GM18517 (cell line): ENCODE results near the gene KIF3B.

Experiments
- ATAC-seq: cut with Tn5 transposase; IDR thresholded peaks from one replicate; pipeline ENCODE4 v1.9.1; 2021; ENCODE audit warnings: mild to moderate bottlenecking, moderate library complexity; ENCODE audit not compliant: unreplicated experiment

KIF3B gene

DNA sequence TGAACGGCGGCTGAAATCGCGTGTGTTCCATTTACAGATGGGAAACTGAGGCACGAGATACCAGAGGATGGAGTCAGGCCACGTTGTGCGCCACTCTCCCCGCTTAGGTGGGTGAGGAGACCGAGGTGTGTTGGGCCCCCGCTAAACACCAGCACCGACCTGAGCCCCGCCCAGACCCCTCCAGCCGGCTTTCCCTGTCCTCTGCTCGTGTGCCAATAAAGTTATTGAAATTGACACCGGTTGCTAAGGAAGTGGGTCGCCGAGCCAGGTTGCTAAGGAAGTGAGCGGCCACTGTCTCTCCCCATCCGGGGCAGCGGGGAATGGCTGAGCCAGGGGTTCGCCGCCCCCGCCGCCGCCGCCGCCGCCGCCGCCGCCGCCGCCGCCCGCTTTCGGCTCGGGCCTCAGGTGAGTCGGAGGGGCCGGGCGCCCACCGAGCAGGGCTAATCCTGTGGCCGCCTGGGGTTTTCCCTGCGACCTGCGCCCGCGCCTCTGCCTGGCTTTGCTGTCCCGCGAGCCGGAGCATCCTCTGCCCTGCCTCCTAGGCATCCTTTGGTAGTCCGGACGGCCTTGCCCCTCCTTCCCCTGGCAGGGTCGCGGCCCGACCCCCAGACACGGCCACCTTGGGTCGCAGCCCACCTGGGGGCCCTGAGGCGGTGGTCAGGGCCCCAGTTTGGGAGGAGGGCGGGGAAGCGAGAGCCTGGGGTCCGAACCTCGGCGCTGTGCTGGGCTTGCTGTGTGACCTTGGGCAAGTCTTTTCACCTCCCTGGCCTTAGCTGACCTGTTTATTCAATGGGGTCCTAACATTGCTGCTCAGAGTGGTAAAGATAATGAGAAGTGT is at the start of gene KIF3B:
Gene KIF3B (plus strand): TSS at position 291 of the 838 bp plus-strand sequence. CDS start 32,127 bp downstream, outside the sequence.
- ATAC-seq, result peak; percentile 75

DNA sequence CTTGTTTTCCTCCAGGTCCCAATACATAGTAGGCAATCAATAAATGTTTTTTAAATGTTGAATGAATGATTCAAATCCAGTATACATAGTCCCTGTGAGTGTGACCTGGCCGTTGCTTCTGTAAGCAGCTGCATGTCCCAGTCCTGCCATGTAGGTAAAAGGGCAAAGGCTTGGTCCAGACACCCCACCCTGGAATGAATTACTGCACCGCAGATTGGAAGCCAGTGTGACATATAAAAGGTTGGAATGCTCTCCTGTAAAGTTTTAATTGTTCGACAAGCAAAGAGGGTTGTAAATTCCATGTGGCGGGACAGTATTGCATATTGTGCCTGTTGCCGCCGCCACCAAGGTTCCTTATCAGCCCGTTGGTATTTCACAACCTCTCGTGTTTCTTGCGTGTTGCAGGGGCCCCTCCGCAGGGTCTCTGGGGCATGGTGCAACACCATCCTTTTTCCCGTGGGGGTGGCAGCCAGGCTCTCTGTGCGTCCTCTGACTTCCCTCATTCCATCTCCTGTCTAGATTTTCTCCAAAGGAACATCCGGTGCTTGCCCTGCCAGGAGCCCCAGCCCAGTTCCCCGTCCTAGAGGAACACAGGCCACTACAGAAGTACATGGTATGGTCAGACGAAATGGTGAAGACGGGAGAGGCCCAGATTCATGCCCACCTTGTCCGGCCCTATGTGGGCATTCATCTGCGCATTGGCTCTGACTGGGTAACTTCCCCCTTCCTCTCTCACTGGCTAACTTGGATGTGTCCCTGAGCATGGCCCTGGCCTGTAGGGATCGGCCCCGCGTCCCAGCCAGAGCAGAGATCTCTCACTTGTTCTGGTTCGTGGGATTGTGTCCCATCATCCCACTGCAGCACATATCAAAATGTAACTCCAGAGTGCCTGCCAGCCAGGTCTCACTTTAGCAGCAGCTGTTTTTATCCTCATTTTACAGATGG is 49.4 kb upstream of the KIF3B start:
- no peak for ATAC-seq

DNA sequence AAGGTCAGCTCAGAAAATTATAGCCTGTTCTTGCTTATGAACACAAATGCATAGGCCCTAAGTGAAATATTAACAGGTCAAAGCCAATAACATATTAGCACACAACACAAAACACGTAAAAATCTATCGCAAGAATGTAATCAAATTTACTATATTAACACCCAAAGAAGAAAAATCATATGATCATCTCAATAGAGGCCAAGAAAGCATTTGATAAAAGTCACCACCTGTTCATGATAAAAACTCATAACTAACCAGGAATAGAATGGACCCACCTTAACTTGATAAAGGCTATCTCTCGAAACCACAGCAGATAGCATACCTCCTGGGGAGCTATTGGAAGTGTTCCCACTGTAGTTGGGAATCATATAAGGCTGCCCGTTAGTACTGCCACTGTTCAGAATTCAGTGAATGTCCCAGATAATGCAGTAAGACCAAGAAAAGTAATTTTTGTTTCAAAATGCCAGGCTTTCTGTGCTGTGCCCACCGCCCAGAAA is 48.2 kb upstream of the KIF3B start:
- no peak for ATAC-seq

DNA sequence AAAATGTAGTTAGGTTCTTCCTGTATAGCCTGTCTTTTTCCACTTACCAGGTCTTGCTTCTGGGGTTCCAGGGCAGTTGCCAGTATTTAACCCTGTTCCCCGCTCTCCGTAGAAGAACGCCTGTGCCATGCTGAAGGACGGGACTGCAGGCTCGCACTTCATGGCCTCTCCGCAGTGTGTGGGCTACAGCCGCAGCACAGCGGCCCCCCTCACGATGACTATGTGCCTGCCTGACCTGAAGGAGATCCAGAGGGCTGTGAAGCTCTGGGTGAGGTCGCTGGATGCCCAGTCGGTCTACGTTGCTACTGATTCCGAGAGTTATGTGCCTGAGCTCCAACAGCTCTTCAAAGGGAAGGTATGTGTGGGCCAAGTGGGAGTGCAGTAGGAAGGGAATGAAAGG is 46.7 kb upstream of the KIF3B start:
- ATAC-seq, result no peak

DNA sequence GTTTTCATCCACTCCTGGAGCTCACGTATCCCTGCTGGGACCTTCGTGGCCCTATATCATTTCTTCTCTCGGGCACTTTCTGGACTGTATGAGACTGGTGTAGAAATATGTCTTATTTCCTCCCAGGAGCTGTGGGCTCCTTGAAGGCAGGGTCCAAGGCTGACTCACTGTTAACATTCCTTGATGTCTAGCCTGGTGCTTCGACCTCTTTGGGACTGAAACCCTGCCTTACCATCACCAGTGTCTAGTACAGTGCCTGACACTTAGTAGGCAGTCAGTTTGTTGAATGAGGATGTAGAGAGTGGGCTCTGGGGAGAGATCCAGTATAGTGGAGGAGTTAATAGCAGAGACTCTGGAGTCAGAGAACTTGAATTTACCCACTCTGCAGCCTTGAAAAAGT is 46.2 kb upstream of the KIF3B start:
- ATAC-seq, result no peak

DNA sequence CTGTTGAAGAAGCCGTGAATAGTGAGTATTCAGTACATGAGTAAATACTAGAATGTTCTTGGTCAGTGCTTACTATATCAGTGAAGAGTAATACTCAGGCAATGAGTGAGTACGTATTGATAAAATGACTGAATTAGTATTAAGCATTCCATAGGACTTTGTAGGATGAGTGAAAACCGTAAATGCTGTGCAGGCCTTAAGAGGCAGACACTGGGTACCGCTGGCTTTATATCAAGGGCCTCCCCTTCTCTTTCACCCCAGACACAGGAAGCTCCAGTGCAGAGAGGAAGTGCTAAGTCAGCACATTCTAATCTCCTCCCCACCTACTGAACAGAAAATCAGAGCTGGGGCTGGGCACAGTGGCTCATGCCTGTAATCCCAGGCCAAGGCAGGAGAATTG is 45.6 kb upstream of the KIF3B start:
- no peak for ATAC-seq

DNA sequence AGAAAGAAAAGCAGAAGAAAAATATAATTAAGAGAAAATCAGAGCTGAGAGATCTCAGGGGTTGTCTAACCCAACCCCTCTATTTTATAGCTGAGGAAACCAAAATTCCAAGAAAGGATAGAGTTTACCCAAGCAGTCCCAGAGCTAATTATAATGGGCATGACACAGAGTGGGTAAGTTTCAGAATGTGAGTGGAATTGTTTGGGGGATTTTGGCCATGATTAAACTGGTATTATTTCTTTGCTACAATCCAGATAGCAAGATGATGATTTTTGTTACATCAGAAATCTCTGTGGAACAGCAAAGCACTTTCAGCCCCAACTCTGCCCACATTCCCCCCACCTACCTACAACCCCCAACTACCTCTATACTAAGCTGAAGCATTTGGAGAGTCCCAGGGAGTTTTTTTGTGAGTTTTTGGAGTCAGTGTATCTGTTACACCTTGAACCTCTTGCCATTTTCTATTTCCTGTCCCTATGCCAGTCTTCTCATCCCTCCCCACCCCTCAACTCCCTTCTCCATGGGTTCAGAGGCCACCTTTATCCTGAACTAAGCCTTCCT is 45.0 kb upstream of the KIF3B start:
- no peak for ATAC-seq

DNA sequence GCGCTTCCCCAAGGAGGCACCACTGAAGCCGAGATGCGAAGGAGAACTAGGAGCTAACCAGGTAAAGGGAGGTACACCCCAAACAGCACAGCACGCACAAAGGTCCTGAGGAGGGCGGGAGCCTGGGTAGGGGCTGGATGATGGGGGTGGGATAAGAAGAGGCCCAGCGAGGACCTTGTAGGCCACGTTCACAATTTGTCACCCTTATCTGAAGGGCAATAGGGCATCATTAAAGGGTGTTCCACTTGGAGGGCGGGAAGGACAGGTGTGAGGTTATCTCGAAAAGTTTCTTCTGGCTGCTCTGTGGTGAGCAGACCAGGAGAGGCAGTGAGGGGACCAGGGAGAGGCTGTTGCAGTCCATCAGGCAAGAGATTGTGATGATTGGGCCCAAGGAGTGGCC is 44.2 kb upstream of the KIF3B start:
- no peak for ATAC-seq

DNA sequence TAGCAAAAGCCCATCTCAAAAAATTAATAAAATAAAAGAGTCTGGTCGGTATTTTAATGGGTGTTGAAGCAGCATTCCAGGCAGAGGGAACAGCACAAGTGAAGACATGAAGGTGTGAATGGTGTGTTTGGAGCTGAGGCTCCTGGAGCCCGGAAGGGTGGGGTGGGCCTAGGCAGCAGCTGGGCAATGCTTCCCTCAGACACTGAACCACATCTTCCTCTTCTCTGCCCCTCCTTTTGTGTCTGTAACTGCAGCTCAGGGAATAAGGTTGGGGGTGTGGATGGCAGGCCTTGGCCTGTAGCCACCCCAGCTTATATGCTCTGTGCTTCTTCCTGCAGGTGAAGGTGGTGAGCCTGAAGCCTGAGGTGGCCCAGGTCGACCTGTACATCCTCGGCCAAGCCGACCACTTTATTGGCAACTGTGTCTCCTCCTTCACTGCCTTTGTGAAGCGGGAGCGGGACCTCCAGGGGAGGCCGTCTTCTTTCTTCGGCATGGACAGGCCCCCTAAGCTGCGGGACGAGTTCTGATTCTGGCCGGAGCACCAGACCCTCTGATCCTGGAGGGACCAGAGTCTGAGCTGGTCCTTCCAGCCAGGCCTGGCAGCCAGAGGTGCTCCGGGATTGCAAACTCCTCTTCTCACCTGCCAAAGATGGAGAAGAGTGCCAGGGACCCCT is 43.2 kb upstream of the KIF3B start:
- ATAC-seq, result no peak

DNA sequence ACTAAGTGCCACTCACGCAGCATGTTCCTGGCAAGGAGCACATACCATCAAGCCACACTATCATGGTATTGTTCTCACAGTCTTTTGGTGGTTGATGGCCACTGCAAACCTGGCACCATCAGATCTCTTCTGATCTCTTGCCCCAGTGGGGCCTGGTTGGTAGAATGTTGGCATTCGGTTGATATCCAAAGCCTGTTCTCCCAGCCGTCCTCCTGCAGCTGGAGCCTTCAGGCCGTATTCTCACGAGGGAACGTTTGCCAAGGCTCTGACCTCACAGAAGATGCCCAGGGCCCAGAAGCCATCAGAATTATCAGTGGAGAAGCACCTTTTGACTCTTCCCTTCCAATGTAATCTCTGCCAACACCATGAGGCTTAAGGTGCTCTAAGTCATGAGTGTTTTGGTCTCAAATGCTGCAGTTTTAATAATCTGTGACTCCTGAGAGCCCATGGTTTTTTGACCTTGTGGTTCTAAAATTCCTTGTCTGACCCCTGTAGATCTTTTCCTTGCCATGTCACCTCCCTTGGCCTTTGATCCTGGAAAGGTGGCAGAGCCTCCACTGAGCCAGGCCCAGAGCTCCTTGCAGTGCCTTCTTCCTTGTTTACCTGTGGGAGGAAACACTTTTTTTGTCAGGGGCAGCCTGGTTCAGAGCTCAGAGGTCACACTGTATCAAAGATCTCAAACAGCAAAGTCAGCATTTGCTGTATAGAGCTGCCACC is 42.0 kb upstream of the KIF3B start:
- ATAC-seq, result no peak

DNA sequence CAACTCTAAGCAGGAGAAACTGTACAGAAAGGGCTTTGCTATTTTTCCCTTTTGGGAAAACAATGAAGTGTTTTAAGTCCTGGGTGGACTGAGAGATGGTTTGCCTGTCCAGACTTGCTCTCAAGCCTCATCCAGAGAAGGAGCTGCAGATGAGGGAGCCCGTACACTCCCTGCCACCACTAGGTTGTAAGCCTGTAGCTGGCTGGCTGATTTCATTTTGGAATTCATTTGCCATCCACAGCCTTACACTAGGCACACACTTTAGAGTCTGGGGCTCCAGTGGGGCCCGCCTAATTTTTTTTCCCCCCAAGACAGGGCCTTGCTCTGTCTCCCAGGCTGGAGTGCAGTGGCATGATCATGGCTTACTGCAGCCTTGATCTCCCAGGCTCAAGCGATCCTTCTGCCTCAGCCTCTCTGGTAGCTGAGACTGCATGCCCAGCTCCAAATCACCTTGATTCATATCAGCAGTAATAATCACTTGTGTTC is 41.4 kb upstream of the KIF3B start:
- ATAC-seq, result no peak

DNA sequence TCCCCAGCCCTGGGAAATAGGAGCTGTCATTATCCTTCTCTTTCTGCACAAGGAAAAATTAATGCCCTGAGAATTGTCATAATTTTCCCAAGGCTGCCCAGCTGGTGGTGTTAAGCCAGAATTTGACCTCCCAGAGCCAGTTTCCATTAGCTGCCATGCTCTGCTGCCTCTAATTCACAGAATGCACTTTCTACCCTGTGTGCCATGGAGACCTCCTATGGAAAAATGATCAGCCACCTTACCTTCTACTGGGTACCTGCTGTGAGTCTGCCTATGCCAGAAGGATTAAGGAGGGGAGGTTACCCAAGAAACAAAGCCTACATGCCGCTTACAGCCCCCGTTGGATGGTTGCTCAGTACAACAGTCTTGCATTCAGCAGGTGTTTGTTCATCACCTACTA is 40.6 kb upstream of the KIF3B start:
- ATAC-seq, result no peak

DNA sequence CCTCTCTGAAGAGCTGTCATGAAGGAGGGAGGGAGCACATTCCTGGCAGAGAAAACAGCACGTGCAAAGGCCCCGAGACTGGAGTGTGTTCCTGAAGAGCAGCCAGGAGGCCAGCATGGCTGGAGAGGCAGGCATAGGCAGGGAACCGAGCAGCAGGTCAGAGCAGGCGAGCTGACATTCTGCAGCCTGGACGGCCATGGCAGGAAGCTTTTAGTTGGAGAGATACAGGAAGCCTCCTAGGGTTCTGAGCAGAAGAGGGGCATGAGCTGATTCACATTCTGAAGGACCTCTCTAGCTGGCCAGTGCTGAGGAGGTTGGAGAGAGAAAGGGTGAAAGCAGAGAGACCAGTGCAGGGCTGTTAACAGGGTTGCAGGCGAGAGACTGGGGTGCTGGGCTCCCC is 40.0 kb upstream of the KIF3B start:
- ATAC-seq, result no peak

DNA sequence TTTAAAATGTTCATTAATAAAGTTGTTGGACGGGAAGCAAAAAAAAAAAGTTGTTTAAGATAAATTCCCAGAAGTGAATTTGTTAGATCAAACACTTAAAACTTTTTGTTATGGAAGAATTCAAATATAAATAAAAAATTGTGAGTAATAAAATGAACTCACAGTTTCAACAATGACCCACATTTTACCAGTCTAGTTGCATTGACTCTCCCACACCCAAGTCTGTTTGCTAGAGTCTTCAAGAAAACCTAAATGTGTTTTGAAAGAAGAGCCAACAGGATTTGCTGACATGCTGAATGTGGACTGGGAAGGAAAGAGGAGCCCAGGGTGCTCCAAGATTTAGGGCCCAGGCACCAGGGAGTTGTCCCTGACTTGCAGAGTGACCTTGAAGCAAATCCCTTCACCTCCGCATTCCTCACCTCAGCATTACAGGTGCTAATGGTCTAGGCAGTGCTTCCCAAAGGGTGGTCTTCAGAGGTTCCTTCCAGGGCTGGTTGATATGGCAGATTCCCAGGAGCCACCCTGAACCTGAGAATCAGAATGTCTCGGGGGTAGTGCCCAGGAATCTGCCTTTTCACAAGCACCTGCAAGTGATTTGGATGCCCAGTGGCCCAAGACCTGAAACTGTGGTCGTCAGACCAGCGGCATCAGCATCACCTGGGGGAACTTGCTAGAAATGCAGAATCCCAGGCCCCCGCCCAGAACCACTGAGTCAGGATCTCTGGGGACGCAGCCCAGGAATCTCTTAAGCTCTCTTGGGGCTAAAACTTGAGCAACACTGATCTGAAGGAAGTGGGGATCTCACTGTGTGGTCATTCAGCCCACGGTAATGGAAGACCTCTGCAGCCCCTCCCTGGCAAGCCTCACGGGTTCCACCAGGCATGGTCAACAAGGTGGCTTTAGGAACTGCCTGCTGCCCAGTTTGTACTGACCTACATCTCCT is 38.7 kb upstream of the KIF3B start:
- ATAC-seq, result no peak

DNA sequence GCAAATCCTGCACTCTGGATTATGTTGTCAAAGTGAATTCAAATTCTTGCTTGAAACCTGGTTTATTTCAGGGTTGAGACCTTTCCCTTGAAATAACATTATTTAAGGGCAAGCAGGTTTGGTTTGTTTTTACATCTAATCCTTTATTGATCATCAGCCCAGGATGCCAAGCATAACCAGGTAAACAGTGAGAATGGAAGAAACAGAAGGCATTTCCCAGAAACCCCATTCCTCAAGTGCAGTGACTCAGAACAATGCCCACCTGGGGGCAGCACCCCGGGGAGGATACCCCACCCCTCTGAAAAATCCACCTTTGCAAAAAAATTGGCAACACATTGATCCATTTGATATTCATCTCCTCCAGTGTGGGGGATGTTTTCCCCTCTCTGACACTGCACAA is 37.2 kb upstream of the KIF3B start:
- ATAC-seq, result no peak

DNA sequence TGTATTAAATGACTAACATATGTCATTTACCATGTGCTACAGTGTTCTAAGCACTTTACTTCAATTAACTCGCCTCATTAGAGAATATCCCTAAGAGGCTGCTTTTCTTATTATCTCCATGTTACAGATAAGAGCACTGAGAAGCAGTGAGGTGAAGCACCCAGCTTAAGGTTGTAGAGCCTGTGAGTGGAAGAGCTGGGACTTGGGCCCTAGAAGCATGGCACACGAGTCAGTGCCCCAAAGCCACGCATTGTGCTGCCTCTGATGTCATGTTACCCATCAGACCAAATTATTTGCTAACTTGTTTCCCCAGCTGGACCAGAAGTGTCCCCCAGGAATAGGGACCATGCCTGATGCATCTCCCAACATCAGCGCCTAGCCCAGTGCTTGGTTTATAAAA is 35.6 kb upstream of the KIF3B start:
- no peak for ATAC-seq

DNA sequence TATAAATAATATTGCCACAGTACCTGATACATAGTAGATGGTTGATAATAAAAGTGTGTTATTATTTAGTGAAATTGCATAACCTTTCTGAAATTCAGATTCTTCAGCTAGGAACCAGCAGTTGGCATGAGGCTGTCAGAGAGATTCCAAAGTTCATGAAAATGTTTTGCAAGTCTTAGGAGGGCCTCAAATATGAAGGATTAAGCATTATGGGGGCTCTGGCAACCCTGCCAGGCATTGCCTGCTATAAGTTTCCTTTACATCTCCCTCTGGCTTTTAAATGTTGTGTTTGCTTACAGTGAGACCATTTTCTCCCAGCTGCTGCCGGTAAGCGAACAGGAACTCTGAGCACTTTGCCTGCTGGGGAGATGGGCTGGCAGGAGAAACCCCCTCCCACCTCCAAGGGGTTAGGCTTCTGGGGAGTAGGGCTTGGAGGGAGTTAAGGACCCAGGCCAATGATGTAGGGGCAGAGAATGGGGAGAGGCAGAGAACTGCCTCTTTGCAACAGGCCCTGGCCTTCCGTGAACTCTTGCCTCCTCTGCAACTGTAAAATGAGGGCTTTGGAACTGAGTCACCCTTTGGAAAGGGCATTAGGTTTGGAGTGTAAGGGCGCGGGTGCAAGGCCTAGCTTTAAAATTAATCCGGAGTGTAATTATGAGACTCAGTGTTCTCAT is 33.2 kb upstream of the KIF3B start:
- no peak for ATAC-seq

DNA sequence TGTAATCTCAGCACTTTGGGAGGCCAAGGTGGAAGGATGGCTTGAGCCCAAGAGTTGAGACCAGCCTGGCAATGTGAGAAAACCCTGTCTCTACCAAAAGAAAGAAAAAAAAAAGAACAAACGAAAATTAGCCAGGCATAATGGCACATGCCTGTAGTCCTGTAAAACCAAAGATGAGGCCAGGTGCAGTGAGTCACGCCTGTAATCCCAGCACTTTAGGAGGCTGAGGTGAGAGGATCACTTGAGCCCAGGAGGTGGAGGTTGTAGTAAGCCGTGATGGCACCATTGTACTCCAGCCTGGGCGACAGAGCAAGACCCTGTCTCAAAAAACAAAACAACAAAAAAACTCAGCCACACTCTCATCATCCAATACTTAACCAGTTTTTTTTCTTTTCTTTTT is 32.5 kb upstream of the KIF3B start:
- ATAC-seq, result no peak
